ENCODE data around the gene CBX6.

CBX6 gene

GRCh38 chr22:38817196-38817595 lies 54.8 kb downstream of the CBX6 start:
- no peak for FAIRE-seq

GRCh38 chr22:38815842-38816241 lies 56.2 kb downstream of the CBX6 start:
- no peak for FAIRE-seq
